HFF-Myc (cell line): Measurements from ENCODE around the gene TNNI3K.

Experiments used
- DNase-seq: peaks from one replicate; pipeline ENCODE4 v3.0.0-alpha.2; 2011; ENCODE audit warnings: low read depth; ENCODE audit errors: extremely low read depth
- H3K4me3 ChIP-seq: replicated peaks from 2 replicates; pipeline ENCODE4 v1.5.1; 2011; ENCODE audit warnings: low read depth, mild to moderate bottlenecking, control low read depth, low read length
- TF ChIP-seq, protein P1 (sequence below): IDR thresholded peaks from 2 replicates; pipeline ENCODE4 v1.5.1; 2012; ENCODE audit warnings: mild to moderate bottlenecking, low read depth, low read length, control low read depth; ENCODE audit errors: missing control alignments

TNNI3K gene

DNA sequence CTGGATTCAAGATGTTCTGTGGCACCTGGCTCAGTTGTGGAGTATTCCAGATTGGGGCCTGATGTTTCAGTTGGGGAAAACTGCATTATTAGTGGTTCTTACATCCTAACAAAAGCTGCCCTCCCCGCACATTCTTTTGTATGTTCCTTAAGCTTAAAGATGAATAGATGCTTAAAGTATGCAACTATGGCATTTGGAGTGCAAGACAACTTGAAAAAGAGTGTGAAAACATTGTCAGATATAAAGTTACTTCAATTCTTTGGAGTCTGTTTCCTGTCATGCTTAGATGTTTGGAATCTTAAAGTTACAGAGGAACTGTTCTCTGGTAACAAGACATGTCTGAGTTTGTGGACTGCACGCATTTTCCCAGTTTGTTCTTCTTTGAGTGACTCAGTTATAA lies 29.9 kb upstream of the TNNI3K start:
- TF ChIP-seq, protein P1, sequence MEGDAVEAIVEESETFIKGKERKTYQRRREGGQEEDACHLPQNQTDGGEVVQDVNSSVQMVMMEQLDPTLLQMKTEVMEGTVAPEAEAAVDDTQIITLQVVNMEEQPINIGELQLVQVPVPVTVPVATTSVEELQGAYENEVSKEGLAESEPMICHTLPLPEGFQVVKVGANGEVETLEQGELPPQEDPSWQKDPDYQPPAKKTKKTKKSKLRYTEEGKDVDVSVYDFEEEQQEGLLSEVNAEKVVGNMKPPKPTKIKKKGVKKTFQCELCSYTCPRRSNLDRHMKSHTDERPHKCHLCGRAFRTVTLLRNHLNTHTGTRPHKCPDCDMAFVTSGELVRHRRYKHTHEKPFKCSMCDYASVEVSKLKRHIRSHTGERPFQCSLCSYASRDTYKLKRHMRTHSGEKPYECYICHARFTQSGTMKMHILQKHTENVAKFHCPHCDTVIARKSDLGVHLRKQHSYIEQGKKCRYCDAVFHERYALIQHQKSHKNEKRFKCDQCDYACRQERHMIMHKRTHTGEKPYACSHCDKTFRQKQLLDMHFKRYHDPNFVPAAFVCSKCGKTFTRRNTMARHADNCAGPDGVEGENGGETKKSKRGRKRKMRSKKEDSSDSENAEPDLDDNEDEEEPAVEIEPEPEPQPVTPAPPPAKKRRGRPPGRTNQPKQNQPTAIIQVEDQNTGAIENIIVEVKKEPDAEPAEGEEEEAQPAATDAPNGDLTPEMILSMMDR: no peak
- no peak for DNase-seq
- H3K4me3 ChIP-seq: no peak overlapping the region

DNA sequence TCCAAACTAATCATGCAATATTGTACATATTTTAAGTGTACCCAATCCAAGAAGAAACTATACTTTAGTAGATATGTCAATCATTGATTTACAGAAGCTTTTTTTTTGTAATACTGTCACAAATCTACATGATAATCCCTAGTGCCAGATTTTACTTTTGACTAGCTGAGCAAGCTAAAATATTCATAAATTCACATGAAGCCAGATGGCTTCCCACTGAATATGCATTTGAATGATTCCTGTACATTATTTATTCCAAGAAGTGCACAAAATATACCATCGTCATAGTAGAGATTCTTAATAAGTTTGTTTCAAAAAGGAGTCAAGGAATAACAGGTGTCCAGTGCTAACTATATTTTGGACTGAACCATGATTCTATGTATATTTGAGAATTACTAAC lies 20.0 kb upstream of the TNNI3K start:
- DNase-seq: no peak
- TF ChIP-seq, protein P1: no peak
- H3K4me3 ChIP-seq: no peak overlapping the region

DNA sequence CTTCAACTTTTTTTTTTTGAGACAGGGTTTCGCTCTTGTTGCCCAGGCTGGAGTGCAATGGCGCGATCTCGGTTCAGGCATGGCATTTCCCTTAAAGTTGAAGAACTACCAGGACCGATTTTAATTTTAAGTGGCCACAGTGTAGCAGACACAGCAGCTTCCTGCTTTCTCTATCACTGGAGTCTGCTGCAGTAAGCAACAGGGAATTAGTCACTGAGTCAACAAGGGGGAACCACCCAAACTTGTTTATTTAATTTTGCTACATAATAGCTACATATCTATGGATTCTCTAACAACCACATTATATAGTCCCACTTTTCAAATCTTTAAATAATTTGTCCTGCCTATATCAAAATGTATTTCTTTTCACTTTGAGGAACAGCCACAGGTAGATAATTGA lies 12.5 kb upstream of the TNNI3K start:
- H3K4me3 ChIP-seq: no peak overlapping the region
- TF ChIP-seq, protein P1: no peak
- no peak for DNase-seq

DNA sequence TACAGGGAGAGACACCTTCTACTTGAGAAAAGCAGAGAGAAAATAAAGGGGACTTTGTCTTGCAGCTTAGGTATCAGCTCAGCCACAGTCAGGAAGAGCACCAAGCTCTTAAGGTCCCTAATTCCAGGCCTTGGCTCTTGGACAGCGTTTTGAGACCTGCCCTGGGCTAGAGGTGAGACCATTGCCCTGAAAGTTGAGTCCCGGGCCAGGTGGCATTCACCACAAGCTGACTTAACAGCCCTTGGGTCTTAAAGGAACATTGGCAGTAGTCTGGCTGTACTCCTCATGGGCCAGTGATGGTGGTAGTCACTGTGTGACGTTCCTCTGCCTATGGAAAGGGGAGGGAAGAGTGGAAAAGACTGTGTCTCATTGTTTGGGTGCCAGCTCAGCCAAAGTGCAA lies 11.7 kb upstream of the TNNI3K start:
- TF ChIP-seq, protein P1: no peak
- H3K4me3 ChIP-seq: no peak overlapping the region

DNA sequence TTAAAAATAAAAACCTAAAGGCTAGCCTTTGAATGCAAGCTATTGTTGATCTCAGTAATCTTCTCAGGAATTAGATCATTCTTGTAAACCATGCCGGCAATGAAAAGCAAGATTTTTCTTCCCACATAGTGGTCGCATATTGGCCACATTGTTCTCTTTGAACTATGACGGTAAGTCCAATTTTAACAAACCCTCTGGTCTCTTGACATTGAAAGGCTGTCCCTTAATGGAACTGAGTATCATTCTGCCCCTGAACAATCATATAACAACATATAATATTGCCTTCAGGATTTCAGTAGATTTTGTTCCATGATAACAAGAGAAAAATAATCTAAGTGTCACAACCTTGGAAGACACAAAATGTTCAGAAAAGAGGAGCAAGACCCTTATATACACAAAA lies 1.3 kb downstream of the TNNI3K start:
- TF ChIP-seq, protein P1: no peak
- no peak overlapping the region for H3K4me3 ChIP-seq
- DNase-seq: no peak

More for the DNA sequence above, 11.7 kb upstream of the TNNI3K start:
- no peak for DNase-seq

DNA sequence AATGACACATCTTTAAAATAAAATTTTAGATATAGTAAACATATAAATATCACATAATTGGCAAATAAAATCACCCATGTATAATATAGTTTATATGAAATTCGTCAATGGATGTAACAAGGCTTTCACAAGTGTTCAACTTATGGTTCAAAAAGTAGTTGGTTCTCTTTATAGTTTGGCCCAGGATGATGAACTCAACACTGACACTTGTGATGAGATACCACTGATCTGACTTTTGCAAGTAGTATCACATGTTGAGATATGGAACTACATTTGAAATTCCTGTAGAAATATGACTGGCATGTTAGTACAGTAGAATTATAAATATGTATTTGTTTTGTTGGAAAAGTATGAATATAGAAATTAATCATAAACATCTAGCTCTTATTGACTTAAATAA lies 1.8 kb downstream of the TNNI3K start:
- DNase-seq: no peak
- TF ChIP-seq, protein P1: no peak
- H3K4me3 ChIP-seq: no peak overlapping the region

DNA sequence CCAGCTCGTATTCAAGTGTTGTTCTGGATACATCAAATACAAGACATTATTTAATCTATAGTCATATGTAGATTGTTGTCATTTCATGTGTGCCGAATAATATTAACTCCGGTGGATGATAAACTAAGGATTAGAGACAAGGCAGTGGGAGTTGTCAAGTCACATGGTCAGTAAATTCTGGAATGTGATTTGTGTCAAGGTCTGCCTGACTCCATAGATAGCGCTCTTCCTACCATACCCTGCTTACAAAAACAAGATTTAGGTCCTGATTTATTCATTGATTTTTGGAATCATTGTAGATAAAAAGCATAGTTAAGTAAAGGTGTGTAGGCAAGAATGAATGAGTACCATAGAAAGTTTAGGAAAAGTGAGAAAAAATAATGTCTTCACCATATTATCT lies 2.6 kb downstream of the TNNI3K start:
- DNase-seq: no peak
- TF ChIP-seq, protein P1: no peak
- H3K4me3 ChIP-seq: no peak overlapping the region
